OCI-LY7 (cell line): ENCODE measurements around the gene MS4A15. TPM values are rescaled to one million over a fixed set of nuclear protein-coding genes. Genes with fewer than 3 reads are reported as not detected.

Experiments
- BruUV-seq: library from RNA; stranded (reverse); fragments of 400-500 nt; replicated peaks from 2 replicates; lab custom pipeline; 2021; lab: Mats Ljungman, UMichigan
- CTCF ChIA-PET: fragments of 300-600 bp; sonication (Branson Sonifier 250); formaldehyde crosslinking; loops from one replicate; lab custom pipeline; 2022; ENCODE audit warnings: antibody characterized with exemption; ENCODE audit not compliant: unreplicated experiment; lab: Charles Lee
- POLR2A ChIA-PET: fragments of 300-600 bp; sonication (Branson Sonifier 250); formaldehyde crosslinking; loops from one replicate; lab custom pipeline; 2022; ENCODE audit warnings: antibody characterized with exemption; lab: Charles Lee
- DNase-seq: peaks from one replicate; pipeline ENCODE4 v3.0.0-alpha.2; 2015; ENCODE audit warnings: low spot score
- H2AFZ ChIP-seq: fragments of 200-600 bp; sonication (generic), shearing (Covaris generic); 2 replicates; pipeline ENCODE4 v1.6.1; 2014; ENCODE audit warnings: mild to moderate bottlenecking, antibody characterized with exemption, low read length, moderate library complexity
- H3K27ac ChIP-seq: fragments of 200-600 bp; sonication (generic); 2 replicates; pipeline ENCODE4 v1.5.1; 2014; ENCODE audit warnings: mixed run types, low read depth, mild to moderate bottlenecking, moderate library complexity, low read length, inconsistent platforms; ENCODE audit not compliant: poor library complexity, severe bottlenecking
- H3K36me3 ChIP-seq: fragments of 200-600 bp; sonication (generic); 2 replicates; pipeline ENCODE4 v1.6.1; 2014; ENCODE audit warnings: mild to moderate bottlenecking, antibody characterized with exemption, low read length, moderate library complexity, mixed read lengths; ENCODE audit not compliant: insufficient read depth
- H3K4me1 ChIP-seq: fragments of 200-600 bp; sonication (generic); 2 replicates; pipeline ENCODE4 v1.5.1; 2014; ENCODE audit warnings: mild to moderate bottlenecking, low read length; ENCODE audit not compliant: insufficient read depth, poor library complexity, severe bottlenecking
- H3K4me2 ChIP-seq: fragments of 200-600 bp; sonication (generic); 2 replicates; pipeline ENCODE4 v1.6.1; 2014; ENCODE audit warnings: mild to moderate bottlenecking, low read length
- H3K4me3 ChIP-seq: fragments of 200-600 bp; sonication (generic); 2 replicates; pipeline ENCODE4 v1.5.1; 2014; ENCODE audit warnings: mild to moderate bottlenecking, low read depth, low read length; ENCODE audit not compliant: poor library complexity, severe bottlenecking
- H3K79me2 ChIP-seq: fragments of 200-600 bp; sonication (generic); 2 replicates; pipeline ENCODE4 v1.6.1; 2016; ENCODE audit warnings: low read depth, mild to moderate bottlenecking, low read length, moderate library complexity, mixed read lengths; ENCODE audit not compliant: insufficient read depth
- H3K9me2 ChIP-seq: fragments of 200-600 bp; sonication (generic); 2 replicates; pipeline ENCODE4 v1.6.1; 2016; ENCODE audit warnings: mild to moderate bottlenecking, low read length, mixed read lengths; ENCODE audit not compliant: insufficient read depth
- H3K9me3 ChIP-seq: fragments of 200-600 bp; sonication (generic); 2 replicates; pipeline ENCODE4 v1.6.1; 2014; ENCODE audit warnings: mild to moderate bottlenecking, mixed run types, low read length, mixed read lengths
- H4K20me1 ChIP-seq: fragments of 200-600 bp; sonication (generic); 2 replicates; pipeline ENCODE4 v1.6.1; 2014; ENCODE audit warnings: mild to moderate bottlenecking, antibody characterized with exemption, low read length, moderate library complexity, mixed read lengths; ENCODE audit not compliant: insufficient read depth
- EZH2phosphoT487 ChIP-seq: fragments of 200-600 bp; sonication (generic); IDR thresholded peaks from 2 replicates; pipeline ENCODE4 v1.6.1; 2018; ENCODE audit warnings: low read depth, borderline replicate concordance, mild to moderate bottlenecking, mixed run types, antibody characterized with exemption, low read length, moderate library complexity, mixed read lengths
- intact Hi-C: fragments of 100-400 bp; cut with micrococcal nuclease; formaldehyde crosslinking; loops from one replicate; pipeline ENCODE4 v1.10.0; 2022; ENCODE audit not compliant: unreplicated experiment
- total RNA-seq, 2 experiments: library from RNA; depleted of rRNA in 1 of 2; stranded (reverse); fragments of >200 nt in 1 of 2; shearing (Covaris generic) in 1 of 2; gene quantifications; 2 replicates each; pipeline ENCODE4 v1.2.3, GENCODE V29; 2014 to 2022
- TF ChIP-seq, protein P1 (sequence below): fragments of 200-600 bp; sonication (generic); conservative IDR thresholded peaks from 2 replicates; pipeline ENCODE4 v1.5.1; 2014; ENCODE audit warnings: mild to moderate bottlenecking, antibody characterized with exemption, low read length, moderate library complexity, mixed read lengths

The MS4A15 gene
- total RNA-seq, 2 experiments from 2014 or later: not detected

DNA sequence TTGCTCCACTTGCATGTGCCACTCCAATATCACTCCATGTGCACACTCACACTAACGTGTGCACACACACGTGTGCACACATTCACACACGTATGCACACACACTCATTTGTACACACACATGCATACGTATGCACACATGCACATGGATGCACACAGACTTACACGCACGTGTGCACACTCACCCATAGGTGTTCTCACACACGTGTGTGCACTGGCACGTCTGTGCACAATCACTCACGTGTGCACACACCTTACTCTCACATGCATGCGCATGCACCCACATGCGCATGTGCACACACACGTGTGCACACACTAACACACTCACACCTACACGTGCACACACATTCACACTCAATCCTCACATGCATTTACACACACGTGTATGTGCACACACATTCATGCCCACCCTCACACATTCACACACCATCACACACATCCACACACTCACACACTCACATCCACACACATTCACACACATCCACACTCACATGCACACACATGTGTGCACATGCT, 9.3 kb upstream of the MS4A15 start:
- POLR2A ChIA-PET: no interaction called here
- Histone ChIP-seq H3K27ac (no peak overlapping the region), H3K9me3 (no peaks in the 10 kb centered on the region), H3K36me3 (no peaks in the 10 kb centered on the region), H4K20me1 (no peaks in the 10 kb centered on the region), H3K4me2 (no peak overlapping the region), H3K9me2 (no peaks in the 10 kb centered on the region), H3K4me3 (no peak overlapping the region), H3K79me2 (no peaks in the 10 kb centered on the region), H3K4me1 (no peaks in the 10 kb centered on the region), H2AFZ (no peak overlapping the region)
- DNase-seq: no peak
- no peak for TF ChIP-seq EZH2phosphoT487
- TF ChIP-seq, protein P1, sequence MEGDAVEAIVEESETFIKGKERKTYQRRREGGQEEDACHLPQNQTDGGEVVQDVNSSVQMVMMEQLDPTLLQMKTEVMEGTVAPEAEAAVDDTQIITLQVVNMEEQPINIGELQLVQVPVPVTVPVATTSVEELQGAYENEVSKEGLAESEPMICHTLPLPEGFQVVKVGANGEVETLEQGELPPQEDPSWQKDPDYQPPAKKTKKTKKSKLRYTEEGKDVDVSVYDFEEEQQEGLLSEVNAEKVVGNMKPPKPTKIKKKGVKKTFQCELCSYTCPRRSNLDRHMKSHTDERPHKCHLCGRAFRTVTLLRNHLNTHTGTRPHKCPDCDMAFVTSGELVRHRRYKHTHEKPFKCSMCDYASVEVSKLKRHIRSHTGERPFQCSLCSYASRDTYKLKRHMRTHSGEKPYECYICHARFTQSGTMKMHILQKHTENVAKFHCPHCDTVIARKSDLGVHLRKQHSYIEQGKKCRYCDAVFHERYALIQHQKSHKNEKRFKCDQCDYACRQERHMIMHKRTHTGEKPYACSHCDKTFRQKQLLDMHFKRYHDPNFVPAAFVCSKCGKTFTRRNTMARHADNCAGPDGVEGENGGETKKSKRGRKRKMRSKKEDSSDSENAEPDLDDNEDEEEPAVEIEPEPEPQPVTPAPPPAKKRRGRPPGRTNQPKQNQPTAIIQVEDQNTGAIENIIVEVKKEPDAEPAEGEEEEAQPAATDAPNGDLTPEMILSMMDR: no peak
- no TSS peak for BruUV-seq
- intact Hi-C loops: no loop called here
- CTCF ChIA-PET: no interaction called here

DNA sequence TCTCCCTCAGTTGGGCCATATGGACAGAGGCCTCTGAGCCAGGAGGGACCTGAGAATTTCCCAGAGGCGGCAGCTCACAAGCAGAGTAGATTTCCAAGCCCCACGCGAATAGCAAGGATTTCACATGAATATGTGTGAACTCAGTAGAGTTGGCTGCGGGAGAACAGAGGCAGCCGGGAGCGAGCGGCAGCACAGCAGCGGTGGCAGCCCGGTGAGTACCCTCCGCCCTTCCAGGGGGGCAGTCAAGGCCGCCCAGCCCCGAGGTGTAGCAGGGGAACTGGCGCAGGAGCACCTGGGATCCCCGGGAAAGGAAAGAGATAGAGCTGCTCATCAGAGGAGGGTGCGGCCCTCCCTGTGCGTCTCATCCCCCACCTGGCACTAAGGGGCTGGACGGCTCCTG, 8.4 kb upstream of the MS4A15 start:
- no peaks in the 10 kb centered on the region for H3K9me2 ChIP-seq
- H3K4me1 ChIP-seq: no peaks in the 10 kb centered on the region
- ChIA-PET POLR2A (no interaction called here), CTCF (no interaction called here)
- intact Hi-C loops: no loop called here
- TF ChIP-seq, protein P1: no peak
- no peak for TF ChIP-seq EZH2phosphoT487
- no peak for DNase-seq
- no peaks in the 10 kb centered on the region for H3K36me3 ChIP-seq
- no peaks in the 10 kb centered on the region for H4K20me1 ChIP-seq
- no peak overlapping the region for H2AFZ ChIP-seq
- BruUV-seq: no TSS peak
- no peak overlapping the region for H3K4me3 ChIP-seq
- no peaks in the 10 kb centered on the region for H3K9me3 ChIP-seq
- no peak overlapping the region for H3K4me2 ChIP-seq
- H3K27ac ChIP-seq: no peak overlapping the region
- no peaks in the 10 kb centered on the region for H3K79me2 ChIP-seq

DNA sequence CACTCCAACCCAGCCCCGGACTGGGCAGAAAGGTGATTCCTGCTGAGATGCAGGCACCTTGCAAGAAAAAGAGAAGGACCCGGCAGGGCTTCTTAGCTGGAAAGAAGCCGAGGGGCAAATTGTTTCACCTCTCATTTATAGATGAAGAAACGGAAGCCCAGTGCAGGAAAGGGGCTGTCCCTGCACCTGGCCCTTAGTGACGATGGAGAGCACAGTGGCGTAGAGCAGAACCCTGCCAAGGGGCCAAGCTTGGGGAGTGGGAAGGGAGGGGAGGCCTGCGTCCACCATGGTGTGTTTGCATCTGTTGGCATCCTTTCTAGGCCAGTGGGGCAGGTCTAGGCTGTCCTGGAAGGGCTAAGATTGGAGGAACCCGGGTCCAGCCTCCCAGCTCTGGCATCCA, 7.8 kb upstream of the MS4A15 start:
- intact Hi-C loops: no loop called here
- TF ChIP-seq EZH2phosphoT487: no peak
- TF ChIP-seq, protein P1: no peak
- Histone ChIP-seq H3K4me2 (no peak overlapping the region), H2AFZ (no peak overlapping the region), H3K4me1 (no peaks in the 10 kb centered on the region), H4K20me1 (no peaks in the 10 kb centered on the region), H3K36me3 (no peaks in the 10 kb centered on the region), H3K9me2 (no peaks in the 10 kb centered on the region), H3K27ac (no peak overlapping the region), H3K79me2 (no peaks in the 10 kb centered on the region), H3K9me3 (no peaks in the 10 kb centered on the region), H3K4me3 (no peak overlapping the region)
- ChIA-PET POLR2A (no interaction called here), CTCF (no interaction called here)
- no TSS peak for BruUV-seq
- no peak for DNase-seq
